ENCODE measurements around the gene LARP4.

GRCh38 chr12:50419112-50419909 is 18.6 kb downstream of the LARP4 start:
- TF ChIP-seq CTCF (IDR thresholded peaks at IDR 0.05): no peak
- no peak for TF ChIP-seq POLR2A (IDR thresholded peaks at IDR 0.05)

Measured in lower leg skin (tissue), 3 donors.